HG02981 (cell line): Measurements from ENCODE around the gene LRRC51.
"Not testable (repeated sequence)": the region's sequence is repeated elsewhere in the genome, so short reads cannot be mapped to it uniquely, and the experiment has no call there.

Source experiments
- ATAC-seq: cut with Tn5 transposase; IDR thresholded peaks from one replicate; pipeline ENCODE4 v1.9.1; 2021; ENCODE audit warnings: mild to moderate bottlenecking, moderate library complexity; ENCODE audit not compliant: unreplicated experiment

The LRRC51 gene

DNA sequence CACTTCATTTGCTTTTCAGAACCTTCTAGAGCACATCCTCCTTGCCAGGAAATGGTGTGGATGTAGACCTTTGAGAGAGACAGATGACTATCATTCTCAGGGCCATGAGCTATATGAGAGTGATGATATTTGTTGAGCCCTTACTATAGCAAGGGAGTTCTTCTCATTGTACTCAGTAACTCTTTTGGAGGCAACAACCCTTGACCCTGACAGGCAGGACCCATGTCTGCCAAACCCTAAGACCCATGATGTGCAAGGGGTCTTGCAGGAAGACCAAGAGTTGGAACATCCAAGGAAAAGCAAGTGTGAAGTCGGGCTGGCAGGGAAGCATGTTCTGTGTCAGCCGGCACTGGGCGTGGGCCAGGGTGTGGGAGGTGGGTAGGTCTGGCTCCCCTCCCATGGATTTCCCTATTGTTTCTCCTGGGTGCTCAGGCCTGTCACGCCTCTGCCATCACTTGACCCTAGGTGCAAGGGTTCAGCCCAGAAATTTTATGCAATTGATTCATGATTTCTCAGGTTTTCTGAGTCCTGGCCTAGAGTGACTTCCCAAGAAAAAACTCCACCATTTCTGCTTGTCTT, 56.1 kb downstream of the LRRC51 start:
- ATAC-seq: no peak

DNA sequence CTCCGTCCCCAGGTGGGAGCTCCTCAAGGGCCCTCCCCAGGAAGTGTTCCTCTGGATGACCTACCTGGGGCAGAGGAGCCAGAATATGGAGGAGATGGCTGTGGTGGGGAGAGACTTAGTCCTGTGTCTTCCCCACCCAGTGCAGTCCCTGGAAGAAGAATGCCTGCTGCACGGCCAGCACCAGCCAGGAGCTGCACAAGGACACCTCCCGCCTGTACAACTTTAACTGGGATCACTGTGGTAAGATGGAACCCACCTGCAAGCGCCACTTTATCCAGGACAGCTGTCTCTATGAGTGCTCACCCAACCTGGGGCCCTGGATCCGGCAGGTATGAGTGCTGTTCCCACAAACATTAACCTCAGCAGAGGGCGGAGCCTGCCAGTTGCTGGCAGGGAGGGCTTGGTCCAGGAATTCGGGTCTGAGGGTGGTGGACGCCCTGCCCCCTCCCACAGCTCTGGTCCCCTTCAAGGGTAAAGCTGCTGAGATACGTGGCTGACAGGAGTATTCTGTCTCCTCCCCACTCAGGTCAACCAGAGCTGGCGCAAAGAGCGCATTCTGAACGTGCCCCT, 58.3 kb downstream of the LRRC51 start:
- no peak for ATAC-seq

DNA sequence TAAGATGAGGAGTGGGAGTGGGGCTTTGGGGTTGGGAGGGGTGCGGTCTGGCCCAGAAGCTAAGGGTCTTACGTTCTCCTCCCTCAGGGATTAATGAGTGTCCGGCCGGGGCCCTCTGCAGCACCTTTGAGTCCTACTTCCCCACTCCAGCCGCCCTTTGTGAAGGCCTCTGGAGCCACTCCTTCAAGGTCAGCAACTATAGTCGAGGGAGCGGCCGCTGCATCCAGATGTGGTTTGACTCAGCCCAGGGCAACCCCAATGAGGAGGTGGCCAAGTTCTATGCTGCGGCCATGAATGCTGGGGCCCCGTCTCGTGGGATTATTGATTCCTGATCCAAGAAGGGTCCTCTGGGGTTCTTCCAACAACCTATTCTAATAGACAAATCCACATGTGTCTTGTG, 58.9 kb downstream of the LRRC51 start:
- no peak for ATAC-seq

DNA sequence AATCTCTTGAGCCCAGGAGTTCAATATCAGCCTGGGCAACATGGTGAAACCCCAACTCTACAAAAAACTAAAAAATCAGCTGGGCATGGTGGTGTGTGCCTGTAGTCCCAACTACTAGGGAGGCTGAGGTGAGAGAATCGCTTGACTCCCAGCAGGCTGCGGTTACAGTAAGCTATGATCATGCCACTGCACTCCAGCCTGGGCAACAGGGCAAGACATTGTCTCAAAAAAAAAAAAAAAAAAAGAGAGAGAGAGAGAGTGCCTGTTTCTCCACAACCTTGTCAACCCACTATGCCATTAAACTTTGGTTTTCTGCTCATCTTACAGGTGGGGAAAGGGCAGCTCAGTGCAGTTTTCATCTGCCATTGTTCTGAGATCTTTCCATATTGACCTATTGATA, 60.0 kb downstream of the LRRC51 start:
- ATAC-seq: no peak

DNA sequence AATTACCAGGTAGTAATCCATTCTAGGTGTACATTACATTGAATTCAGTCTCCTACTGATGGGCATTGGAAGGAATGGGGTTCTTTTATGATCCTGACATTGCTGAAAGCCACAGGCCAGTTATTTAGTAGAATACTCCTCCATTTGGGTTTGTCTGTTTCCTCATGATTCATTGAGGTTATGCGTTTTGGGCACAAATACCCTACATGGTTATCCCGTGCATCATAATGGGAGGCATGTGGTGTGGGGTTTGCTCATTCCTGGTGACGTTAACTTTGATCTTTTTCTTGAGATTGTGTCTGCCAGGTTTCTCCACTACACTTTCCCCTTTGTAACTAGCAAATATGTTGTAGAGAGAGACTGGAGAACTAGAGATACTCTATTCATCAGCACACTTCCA, 60.4 kb downstream of the LRRC51 start:
- ATAC-seq: no peak

DNA sequence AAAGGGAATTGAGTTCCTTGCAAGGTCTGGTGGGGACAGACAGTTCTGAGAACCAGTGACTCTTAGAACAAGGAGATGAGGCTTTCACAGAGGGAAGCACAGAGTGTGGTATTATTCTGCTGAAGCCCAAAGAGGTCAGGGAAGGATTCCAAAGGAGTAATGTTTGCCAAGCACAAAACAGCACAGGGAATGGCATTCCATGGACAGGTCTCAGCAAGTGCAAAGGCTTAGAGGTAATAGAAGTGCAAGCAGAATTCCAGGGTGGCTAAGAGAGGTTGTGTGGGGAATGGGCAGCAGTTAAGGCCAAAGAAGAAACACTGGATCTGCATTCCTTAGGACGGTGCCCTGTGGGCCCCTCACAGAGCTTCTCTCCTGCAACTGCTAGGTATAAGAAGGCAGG, 61.4 kb downstream of the LRRC51 start:
- not testable (repeated sequence) for ATAC-seq

DNA sequence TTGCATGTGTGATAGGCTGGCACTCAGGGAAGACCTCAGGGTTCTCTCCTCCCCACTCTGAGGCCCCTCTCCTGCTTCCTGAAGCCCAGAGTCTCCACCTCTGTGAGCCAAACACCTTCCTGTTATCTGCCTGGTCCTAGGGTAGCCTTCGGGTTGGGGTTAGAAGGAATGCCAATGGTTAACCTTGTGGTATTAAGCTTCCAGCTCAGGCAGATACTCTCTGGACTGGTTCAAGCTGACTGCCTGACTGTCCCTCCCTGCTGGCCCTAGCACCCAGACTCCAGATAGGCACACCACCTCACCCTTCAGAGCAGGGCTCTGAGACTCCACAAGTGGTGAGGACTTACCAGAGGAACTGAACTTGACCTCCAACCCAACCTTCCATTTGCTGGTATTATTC, 61.9 kb downstream of the LRRC51 start:
- not testable (repeated sequence) for ATAC-seq

DNA sequence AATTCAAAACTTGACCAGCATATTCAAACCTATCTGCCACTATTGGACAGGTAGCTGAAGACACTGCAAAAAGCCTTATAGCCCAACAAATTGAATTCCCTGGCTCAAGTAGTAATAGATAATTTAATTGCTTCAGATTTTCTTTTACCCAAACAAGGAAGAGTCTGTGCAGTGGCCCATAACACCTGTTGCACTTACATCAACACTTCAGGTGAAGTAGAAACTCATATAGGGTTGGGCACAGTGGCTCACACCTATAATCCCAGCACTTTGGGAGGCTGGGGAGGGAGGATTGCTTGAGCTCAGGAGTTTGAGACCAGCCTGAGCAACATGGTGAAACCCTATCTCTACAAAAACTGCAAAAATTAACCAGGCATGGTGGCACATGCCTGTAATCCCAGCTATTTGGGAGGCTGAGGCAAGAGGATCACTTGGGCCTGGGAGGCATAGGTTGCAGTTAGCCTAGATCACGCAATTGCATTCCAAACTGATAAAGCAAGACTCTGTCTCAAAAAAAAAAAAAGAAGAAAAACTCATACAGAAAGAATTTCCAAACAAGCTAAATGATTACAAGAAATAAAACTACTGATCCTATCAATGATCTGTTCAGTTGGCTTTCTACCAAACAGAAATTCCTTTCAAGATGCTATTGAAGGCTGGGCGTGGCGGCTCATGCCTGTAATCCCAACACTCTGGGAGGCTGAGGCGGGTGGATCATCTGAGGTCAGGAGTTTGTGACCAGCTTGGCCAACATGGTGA, 64.3 kb downstream of the LRRC51 start:
- no peak for ATAC-seq
